NCI-H345 treated with DMSO at 0.1 percent for 48 hours (cell line): ENCODE results near the gene LMTK3.

Experiments
- DNase-seq: peaks from one replicate; lab custom pipeline; 2025; ENCODE audit not compliant: unreplicated experiment; lab: John Stamatoyannopoulos, UW

Gene LMTK3

GRCh38 chr19:48511800-48512503 lies at the start of gene LMTK3:
Gene LMTK3 (minus strand): TSS chr19:48511835. CDS start chr19:48511576, 259 bp downstream.
- peak; percentile 63 for DNase-seq

GRCh38 chr19:48561412-48561811 lies 49.8 kb upstream of the LMTK3 start:
- no peak for DNase-seq

DNA sequence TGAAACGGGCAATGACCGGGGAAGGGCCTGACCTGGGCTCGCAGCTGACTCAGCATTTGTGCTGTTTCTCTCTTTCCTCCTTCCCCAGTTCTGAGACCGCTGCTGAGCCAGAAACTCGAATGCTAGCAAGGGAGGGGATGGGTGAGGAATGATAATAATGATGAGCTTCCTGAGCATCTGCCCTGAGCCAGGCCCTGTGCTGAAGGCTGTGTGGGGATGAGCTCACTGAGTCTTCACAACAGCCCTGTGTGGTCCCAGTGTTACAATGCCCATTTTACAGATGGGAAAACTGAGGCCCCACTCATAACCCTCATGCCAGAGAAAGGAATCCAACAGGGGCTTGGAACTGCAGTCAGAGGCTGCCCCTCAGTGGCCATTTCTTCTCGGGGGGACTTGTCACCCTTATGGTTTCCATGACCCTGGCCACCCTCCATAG lies 48.5 kb upstream of the LMTK3 start:
- DNase-seq: no peak

DNA sequence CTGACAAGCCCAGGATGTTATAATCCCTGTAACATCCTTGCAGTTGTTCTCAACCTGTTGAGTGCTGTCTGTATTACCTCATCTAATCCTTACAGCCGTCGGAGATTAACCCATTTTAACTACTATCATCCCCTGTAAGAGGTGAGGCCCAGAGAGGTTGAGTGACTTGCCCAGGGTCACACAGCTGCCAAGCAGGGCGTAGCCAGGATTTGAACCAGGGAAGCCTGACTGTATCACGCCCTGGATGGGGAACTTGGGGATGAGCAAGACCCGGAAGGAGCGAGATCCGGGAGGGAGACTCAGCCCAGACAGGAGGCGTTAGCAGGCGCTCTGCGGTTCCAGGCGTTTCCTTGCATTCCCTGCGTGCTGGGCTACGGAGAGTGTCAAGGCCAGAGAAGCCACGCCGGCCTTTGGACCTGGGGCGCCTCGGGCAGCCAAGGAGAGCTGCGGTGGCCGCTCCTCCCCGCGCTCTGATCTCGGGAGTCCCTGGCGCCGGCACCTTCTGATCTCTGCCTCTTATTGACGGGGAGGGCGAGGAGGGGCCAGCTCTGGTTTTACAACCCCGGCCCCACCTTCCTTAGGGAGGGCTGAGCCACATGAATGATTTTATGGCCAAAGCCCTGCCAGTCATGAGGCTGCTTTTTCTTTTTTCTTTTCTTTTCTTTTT lies 46.5 kb upstream of the LMTK3 start:
- DNase-seq: no peak

DNA sequence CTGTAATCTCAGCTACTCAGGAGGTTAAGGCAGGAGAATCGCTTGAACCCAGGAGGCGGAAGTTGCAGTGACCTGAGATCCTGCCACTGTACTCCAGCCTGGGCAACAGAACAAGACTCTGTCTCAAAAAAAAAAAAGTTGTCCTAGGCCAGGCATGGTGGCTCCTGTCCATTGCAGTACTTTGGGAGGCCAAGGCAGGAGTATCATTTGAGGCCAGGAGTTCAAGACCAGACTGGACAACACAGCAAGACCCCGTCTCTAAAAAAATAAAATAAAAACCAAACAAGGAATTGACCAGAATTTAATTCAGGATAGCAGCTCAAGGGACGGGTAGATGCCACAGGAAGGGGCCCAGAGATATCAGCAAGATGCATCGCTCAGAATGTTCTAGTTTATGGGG lies 45.2 kb upstream of the LMTK3 start:
- DNase-seq: no peak

GRCh38 chr19:48556163-48556562 lies 44.5 kb upstream of the LMTK3 start:
- DNase-seq: no peak

DNA sequence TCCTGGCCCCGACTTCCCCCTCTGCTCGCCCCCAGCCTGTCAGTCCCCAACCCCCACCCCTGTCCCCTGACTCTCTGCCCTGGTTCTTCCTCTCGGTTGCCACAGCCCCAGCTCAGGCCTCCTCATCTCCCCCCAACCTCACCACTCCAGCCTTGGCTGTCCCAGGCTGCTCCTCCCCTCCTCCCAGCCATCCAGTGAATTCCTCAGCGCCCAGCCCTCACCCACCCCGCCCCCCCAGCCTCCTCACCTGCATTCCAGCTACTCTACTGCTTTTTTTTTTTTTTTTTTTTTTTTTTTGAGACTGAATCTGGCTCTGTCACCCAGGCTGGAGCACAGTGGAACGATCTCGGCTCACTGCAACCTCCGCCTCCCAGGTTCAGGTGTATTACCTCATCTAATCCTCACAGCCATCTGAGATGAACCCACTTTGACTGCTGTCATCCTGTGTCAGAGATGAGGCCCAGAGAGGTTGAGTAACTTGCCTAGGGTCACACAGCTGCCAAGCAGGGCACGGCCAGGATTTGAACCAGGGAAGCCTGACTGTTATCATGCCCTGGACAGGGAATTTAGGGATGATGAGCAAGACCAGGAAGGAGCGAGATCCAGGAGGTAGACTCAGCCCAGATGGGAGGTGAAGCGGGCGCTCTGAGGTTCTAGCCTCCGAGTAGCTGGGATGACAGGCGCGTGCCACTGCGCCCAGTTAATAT lies 42.9 kb upstream of the LMTK3 start:
- DNase-seq: no peak

DNA sequence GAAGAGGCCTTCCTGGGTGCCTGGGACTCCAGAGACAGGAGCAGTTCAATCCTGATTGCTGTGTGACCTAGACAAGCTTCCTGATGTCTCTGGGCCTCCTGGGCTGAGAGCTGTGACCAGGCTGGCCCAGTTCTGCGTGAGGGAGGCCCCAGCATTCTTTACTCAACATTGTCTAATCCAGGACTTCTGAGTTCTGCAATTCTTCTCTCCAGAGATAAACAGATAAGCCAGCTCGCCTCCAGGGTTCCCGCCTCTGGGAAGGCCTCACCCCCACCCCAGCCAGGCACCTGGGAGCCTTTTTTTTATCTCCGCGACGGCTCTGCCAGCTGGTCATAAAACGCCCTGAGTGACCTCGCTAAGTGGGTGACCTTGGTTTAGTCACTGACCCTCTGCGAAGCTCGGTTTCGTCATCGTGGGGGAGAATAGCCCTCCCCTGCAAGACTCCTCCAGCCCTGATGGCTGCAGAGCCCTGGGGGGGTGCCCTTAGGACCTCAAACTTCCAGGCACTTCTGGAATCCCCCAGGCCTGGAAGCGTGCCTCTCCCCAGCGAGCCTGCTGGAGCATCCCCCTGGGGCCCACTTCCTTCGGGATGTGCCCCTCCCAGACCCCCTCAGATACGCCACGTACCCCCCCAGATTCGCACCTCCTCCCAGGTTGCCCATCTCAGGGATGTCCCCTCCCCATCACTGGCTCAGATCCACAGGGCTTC lies 42.2 kb upstream of the LMTK3 start:
- DNase-seq: no peak

GRCh38 chr19:48552406-48553322 lies 41.0 kb upstream of the LMTK3 start:
- no peak for DNase-seq

- DNase-seq: peak; percentile 73
Measured at GRCh38 chr19:48551437-48552302, 40.0 kb upstream of the LMTK3 start, which contains the start of gene SULT2B1. Gene SULT2B1 (plus strand): TSS chr19:48552172. CDS start chr19:48552253, 81 bp downstream.

DNA sequence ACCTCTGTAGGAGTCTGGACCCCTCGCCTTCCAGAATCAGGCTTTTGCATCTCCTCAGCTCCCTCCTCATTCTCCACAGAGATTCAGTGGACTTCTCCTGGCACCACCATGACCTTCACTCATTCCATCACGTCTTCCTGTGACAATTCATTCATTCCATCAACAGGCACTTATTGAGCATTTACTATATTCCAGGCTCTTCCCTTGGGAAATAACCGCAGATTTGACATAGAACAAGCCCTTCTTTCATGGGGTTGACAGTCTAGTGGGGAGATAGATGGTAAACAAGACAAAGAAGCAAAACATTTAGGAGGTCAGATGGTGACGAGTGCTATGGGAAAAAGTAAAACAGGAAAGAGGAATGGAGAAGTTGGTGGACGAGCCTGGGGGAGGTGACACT lies 37.7 kb upstream of the LMTK3 start:
- no peak for DNase-seq

DNA sequence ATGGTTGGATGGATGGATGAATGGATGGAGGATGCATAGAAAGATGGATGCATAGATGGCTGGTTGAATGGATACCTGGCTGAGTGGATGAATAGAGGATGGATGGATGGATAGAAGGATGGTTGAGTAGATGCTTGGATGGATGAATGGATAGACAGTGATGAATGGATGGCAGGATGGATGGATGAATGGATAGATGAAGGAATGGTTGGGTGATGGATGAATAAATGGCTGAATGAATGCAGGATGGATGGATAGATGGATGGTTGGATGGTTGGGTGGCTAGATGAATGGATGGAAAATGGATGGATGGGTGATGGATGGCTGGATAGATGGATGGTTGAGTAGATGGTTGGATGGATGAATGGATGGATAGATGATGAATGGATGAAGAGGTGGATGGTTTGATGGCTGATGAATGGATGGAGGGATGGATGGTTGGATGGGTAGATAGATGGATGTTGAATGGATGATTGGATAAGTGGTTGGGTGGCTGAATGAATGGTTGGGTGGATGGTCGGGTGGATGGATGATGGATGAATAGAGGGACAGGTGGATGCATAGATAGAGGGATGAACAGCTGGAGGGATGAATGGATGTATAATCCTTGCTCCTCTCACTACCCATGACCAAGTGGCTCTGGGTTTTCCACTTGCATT lies 36.7 kb upstream of the LMTK3 start:
- no peak for DNase-seq

- no peak for DNase-seq
Measured at GRCh38 chr19:48547722-48548121, 36.1 kb upstream of the LMTK3 start.

- no peak for DNase-seq
Measured at GRCh38 chr19:48544856-48545750, 33.5 kb upstream of the LMTK3 start.

- no peak for DNase-seq
Measured at GRCh38 chr19:48543121-48543710, 31.6 kb upstream of the LMTK3 start.

GRCh38 chr19:48541813-48542212 lies 30.2 kb upstream of the LMTK3 start:
- no peak for DNase-seq

DNA sequence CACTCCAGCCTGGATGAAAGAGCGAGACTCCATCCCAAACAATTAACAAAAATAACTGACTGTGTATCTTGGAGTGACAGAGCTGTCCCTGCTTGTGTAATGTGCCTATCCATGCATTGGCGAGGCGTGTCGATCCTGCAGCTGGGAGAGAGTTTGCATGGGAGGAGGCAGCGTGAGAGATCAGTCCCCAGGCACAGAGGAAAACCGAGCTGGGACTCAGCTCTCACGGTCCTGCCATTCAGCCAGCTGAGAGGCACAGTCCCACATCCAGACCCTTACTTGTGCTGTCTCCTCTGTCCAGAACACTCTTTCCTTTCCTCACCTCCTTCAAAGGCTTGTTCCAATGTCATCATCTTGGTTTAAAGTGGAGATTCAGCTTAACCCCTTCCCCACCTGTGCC lies 28.5 kb upstream of the LMTK3 start:
- peak; percentile 26 for DNase-seq
